ENCODE data around the gene ABCF1. TPM values are rescaled to one million over a fixed set of nuclear protein-coding genes. Genes with fewer than 3 reads are reported as not detected.

ABCF1 gene
- polyA plus RNA-seq, 1 donor (not counting 4 experiments of a cell fraction or from before 2014, with no cell fraction given), result 30.0 TPM

DNA sequence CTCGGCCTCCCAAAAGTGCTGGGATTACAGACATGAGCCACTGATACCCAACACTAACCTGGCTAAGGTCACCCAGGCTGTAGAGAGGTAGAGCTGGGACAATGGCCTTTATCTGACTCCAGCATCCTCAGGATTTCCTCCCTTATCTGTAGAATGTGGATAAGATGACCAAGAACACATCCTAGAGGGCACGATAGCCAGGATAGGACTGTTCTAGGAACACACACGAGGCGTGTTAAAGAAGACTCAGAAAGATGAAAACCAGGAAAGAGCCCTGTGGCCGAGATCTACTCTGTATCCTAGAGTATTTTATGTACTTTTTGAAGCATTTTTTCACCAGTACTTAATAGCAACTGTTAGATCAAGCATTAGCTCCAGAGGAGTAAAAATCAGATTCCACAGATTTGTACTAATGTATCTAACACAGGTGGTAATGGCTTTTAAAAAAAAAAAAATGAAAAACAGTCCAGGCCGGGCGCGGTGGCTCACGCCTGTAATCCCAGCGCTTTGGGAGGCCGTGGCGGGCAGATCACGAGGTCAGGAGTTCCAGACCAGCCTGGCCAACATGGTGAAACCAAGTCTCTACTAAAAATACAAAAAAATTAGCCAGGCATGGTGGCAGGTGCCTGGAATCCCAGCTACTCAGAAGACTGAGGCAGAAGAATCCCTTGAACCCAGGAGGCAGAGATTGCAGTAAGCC is 28.5 kb downstream of the ABCF1 start:
- no peak for DNase-seq (ENCODE audit: low read depth, low spot score)
- FAIRE-seq, result no peak
- Histone ChIP-seq H3K4me2 (ENCODE audit: control insufficient read depth, extremely low read depth, insufficient read depth, low read depth, low read length) (no peak overlapping the region), H3K9ac (ENCODE audit: control insufficient read depth, extremely low read depth, insufficient read depth, low read length) (no peak overlapping the region), H3K9me3 (ENCODE audit: control insufficient read depth, low read depth, low read length) (no peaks in the 10 kb centered on the region), H2AFZ (ENCODE audit: control insufficient read depth, low read length) (no peak overlapping the region), H4K20me1 (ENCODE audit: control insufficient read depth, extremely low read depth, insufficient read depth, low read length) (no peaks in the 10 kb centered on the region), H3K9me1 (ENCODE audit: control insufficient read depth, extremely low read depth, insufficient read depth, low read length) (no peaks in the 10 kb centered on the region), H3K27ac (ENCODE audit: control insufficient read depth, insufficient read depth, low read length) (no peak overlapping the region), H3K79me2 (ENCODE audit: control insufficient read depth, insufficient read depth, low read length) (peaks cover under 1% of the 10 kb centered on the region), H3K4me3 (ENCODE audit: control insufficient read depth in 2 of 3, extremely low read depth in 1 of 3, insufficient read depth in 2 of 3, low read depth in 1 of 3, low read length in 3 of 3) (no peak overlapping the region), H3K36me3 (ENCODE audit: control insufficient read depth in 2 of 2, extremely low read depth in 1 of 2, insufficient read depth in 2 of 2, low read length in 2 of 2) (peaks cover 31 to 39% of the 10 kb centered on the region in 2 experiments), H3K27me3 (ENCODE audit: control insufficient read depth, extremely low read depth, insufficient read depth, low read length) (no peaks in the 10 kb centered on the region), H3K4me1 (ENCODE audit: control insufficient read depth, extremely low read depth, insufficient read depth, low read length) (no peaks in the 10 kb centered on the region)
- dilution Hi-C loops (cut with MboI; ENCODE audit: extremely low pct_ligation_motif_present, low sequenced_read_pairs), result no loop called here
- TF ChIP-seq, protein P1, sequence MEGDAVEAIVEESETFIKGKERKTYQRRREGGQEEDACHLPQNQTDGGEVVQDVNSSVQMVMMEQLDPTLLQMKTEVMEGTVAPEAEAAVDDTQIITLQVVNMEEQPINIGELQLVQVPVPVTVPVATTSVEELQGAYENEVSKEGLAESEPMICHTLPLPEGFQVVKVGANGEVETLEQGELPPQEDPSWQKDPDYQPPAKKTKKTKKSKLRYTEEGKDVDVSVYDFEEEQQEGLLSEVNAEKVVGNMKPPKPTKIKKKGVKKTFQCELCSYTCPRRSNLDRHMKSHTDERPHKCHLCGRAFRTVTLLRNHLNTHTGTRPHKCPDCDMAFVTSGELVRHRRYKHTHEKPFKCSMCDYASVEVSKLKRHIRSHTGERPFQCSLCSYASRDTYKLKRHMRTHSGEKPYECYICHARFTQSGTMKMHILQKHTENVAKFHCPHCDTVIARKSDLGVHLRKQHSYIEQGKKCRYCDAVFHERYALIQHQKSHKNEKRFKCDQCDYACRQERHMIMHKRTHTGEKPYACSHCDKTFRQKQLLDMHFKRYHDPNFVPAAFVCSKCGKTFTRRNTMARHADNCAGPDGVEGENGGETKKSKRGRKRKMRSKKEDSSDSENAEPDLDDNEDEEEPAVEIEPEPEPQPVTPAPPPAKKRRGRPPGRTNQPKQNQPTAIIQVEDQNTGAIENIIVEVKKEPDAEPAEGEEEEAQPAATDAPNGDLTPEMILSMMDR (optimal IDR thresholded peaks at IDR 0.05 in 1 of 3, IDR thresholded peaks at IDR 0.05 in 1 of 3, conservative IDR thresholded peaks at IDR 0.05 in 1 of 3; ENCODE audit: extremely low read depth in 1 of 3, insufficient read depth in 2 of 3, low read length in 3 of 3), result no peak
- no peak for TF ChIP-seq EZH2 (IDR thresholded peaks at IDR 0.05; ENCODE audit: low read length)

DNA sequence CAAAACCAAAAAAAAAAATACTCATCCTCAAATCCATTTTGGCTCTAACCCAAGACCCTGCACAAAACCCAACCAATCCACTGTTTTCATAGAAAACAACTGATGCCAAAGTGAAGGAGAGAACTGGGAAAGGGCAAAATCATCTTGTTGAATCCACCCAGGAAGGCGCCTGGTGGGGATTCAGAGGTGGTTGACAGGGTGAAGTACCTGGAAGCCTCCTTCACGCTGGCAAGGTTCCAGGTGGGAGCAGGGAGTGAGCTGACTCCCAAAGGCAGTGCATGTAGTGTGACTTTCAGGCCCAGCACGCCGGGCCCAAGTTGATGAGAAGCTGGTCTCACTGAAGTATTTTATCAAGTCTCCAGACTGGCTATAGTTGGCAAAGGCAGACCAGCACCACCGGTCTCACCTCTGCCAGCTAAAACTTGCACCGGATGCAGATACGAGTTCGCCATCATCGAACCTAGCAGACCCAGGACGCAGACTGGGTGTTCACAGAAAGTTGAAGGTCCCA is 29.3 kb downstream of the ABCF1 start:
- Histone ChIP-seq H3K9me3 (ENCODE audit: control insufficient read depth, low read depth, low read length) (no peaks in the 10 kb centered on the region), H3K9me1 (ENCODE audit: control insufficient read depth, extremely low read depth, insufficient read depth, low read length) (no peaks in the 10 kb centered on the region), H3K9ac (ENCODE audit: control insufficient read depth, extremely low read depth, insufficient read depth, low read length) (no peak overlapping the region), H2AFZ (ENCODE audit: control insufficient read depth, low read length) (no peak overlapping the region), H3K4me2 (ENCODE audit: control insufficient read depth, extremely low read depth, insufficient read depth, low read depth, low read length) (no peak overlapping the region), H4K20me1 (ENCODE audit: control insufficient read depth, extremely low read depth, insufficient read depth, low read length) (no peaks in the 10 kb centered on the region), H3K4me3 (ENCODE audit: control insufficient read depth in 2 of 3, extremely low read depth in 1 of 3, insufficient read depth in 2 of 3, low read depth in 1 of 3, low read length in 3 of 3) (no peak overlapping the region), H3K27me3 (ENCODE audit: control insufficient read depth, extremely low read depth, insufficient read depth, low read length) (no peaks in the 10 kb centered on the region), H3K27ac (ENCODE audit: control insufficient read depth, insufficient read depth, low read length) (no peak overlapping the region), H3K36me3 (ENCODE audit: control insufficient read depth in 2 of 2, extremely low read depth in 1 of 2, insufficient read depth in 2 of 2, low read length in 2 of 2) (peaks cover 35 to 40% of the 10 kb centered on the region in 2 experiments), H3K4me1 (ENCODE audit: control insufficient read depth, extremely low read depth, insufficient read depth, low read length) (no peaks in the 10 kb centered on the region), H3K79me2 (ENCODE audit: control insufficient read depth, insufficient read depth, low read length) (no peaks in the 10 kb centered on the region)
- DNase-seq (ENCODE audit: low read depth, low spot score), result no peak
- dilution Hi-C loops (cut with MboI; ENCODE audit: extremely low pct_ligation_motif_present, low sequenced_read_pairs), result no loop called here
- no peak for FAIRE-seq
- TF ChIP-seq, protein P1 (optimal IDR thresholded peaks at IDR 0.05 in 1 of 3, IDR thresholded peaks at IDR 0.05 in 1 of 3, conservative IDR thresholded peaks at IDR 0.05 in 1 of 3; ENCODE audit: extremely low read depth in 1 of 3, insufficient read depth in 2 of 3, low read length in 3 of 3), result no peak
- TF ChIP-seq EZH2 (IDR thresholded peaks at IDR 0.05; ENCODE audit: low read length), result no peak
